Suprapubic skin (tissue), 4 donors: ENCODE data around the gene ARHGAP10.

Experiments
- POLR2A ChIP-seq, 2 donors: fragments of 450-650 bp; IDR thresholded peaks; one replicate each; pipeline ENCODE4 v1.6.1; 2017; ENCODE audit warnings: antibody characterized with exemption in 2 of 2, mild to moderate bottlenecking in 2 of 2, moderate library complexity in 2 of 2
- POLR2AphosphoS5 ChIP-seq, 3 donors: sonication (generic); formaldehyde crosslinking; IDR thresholded peaks; one replicate each; pipeline ENCODE4 v1.6.1; 2017; ENCODE audit warnings: antibody characterized with exemption in 3 of 3
- TF ChIP-seq, protein P1 (sequence below), 2 donors: fragments of 200-600 bp in 1 of 2; fragments of 450-650 bp in 1 of 2; sonication (generic) in 1 of 2; IDR thresholded peaks; one replicate each; pipeline ENCODE4 v1.5.1; 2016 to 2019; ENCODE audit warnings: antibody characterized with exemption in 2 of 2, mild to moderate bottlenecking in 1 of 2, moderate library complexity in 1 of 2

DNA sequence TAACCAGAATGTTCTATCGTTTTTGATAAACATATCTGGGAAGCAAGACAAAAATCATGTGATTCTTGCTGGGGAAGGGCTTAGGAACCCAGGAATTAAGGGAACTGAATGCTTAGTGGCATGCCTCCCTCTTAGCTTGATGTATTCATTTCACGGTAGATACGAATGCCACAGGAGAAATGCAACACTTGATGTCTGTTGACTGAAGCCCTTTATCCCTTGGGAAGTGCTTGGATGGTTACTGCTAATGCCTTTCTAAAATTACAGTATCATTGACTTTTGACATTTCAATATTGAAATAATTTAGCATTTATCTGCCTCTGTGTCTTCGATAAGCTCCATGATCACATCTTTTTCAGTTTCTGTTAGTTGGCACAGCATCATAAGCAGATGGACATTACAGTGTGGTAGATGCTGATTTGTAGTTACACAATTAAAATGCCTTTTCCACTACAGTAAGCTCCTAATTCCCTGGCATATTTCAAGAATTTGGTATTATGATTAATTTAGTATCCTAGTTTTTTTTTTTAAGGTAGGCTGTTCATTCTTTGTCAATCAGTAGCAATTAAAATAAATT, 226.7 kb downstream of the ARHGAP10 start:
- TF ChIP-seq, protein P1, sequence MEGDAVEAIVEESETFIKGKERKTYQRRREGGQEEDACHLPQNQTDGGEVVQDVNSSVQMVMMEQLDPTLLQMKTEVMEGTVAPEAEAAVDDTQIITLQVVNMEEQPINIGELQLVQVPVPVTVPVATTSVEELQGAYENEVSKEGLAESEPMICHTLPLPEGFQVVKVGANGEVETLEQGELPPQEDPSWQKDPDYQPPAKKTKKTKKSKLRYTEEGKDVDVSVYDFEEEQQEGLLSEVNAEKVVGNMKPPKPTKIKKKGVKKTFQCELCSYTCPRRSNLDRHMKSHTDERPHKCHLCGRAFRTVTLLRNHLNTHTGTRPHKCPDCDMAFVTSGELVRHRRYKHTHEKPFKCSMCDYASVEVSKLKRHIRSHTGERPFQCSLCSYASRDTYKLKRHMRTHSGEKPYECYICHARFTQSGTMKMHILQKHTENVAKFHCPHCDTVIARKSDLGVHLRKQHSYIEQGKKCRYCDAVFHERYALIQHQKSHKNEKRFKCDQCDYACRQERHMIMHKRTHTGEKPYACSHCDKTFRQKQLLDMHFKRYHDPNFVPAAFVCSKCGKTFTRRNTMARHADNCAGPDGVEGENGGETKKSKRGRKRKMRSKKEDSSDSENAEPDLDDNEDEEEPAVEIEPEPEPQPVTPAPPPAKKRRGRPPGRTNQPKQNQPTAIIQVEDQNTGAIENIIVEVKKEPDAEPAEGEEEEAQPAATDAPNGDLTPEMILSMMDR (IDR thresholded peaks at IDR 0.05): no peak
- TF ChIP-seq POLR2AphosphoS5 (IDR thresholded peaks at IDR 0.05) (no peak), POLR2A (IDR thresholded peaks at IDR 0.05) (no peak)
